Activated T-helper 17 cell treated with anti-CD3 and anti-CD28 coated beads, Interleukin-2, amount 50 U/mL, for 72 hours (primary cell): ENCODE measurements around the gene C11orf58. TPM values are rescaled to one million over a fixed set of nuclear protein-coding genes. Genes with fewer than 3 reads are reported as not detected.

Experiments used
- ATAC-seq: fragments of 150-1000 bp; cut with Tn5 transposase; replicated peaks from 2 replicates; pipeline ENCODE4 v1.10.0; 2021; ENCODE audit warnings: mild to moderate bottlenecking, moderate library complexity
- H3K27ac Mint-ChIP-seq: one replicate; pipeline ENCODE4 v1.8.0; 2022; ENCODE audit warnings: mixed read lengths
- H3K27me3 Mint-ChIP-seq: one replicate; pipeline ENCODE4 v1.8.0; 2022; ENCODE audit warnings: mixed read lengths
- H3K36me3 Mint-ChIP-seq: one replicate; pipeline ENCODE4 v1.8.0; 2022; ENCODE audit warnings: low read depth, mild to moderate bottlenecking, mixed read lengths
- H3K4me1 Mint-ChIP-seq: one replicate; pipeline ENCODE4 v1.8.0; 2022; ENCODE audit warnings: mixed read lengths
- H3K4me3 Mint-ChIP-seq: one replicate; pipeline ENCODE4 v1.8.0; 2022; ENCODE audit warnings: mild to moderate bottlenecking, mixed read lengths
- H3K9me3 Mint-ChIP-seq: one replicate; pipeline ENCODE4 v1.8.0; 2022; ENCODE audit warnings: mixed read lengths
- total RNA-seq, 2 donors: library from RNA; stranded (reverse); gene quantifications; one replicate each; pipeline ENCODE4 v1.2.3, GENCODE V29; 2022

The C11orf58 gene
- total RNA-seq, 2 donors from 2014 or later, result 122 to 126 TPM

- no peaks in the 10 kb centered on the region for H3K27me3 Mint-ChIP-seq
- no peak overlapping the region for H3K4me3 Mint-ChIP-seq
- no peak overlapping the region for H3K27ac Mint-ChIP-seq
- ATAC-seq, result no peak
- H3K36me3 Mint-ChIP-seq, result no peaks in the 10 kb centered on the region
- H3K9me3 Mint-ChIP-seq, result no peaks in the 10 kb centered on the region
- peaks cover 3% of the 10 kb centered on the region for H3K4me1 Mint-ChIP-seq
Observed at GRCh38 chr11:16775614-16776283, 37.3 kb downstream of the C11orf58 start.

- no peaks in the 10 kb centered on the region for H3K9me3 Mint-ChIP-seq
- H3K4me1 Mint-ChIP-seq, result peaks cover 4% of the 10 kb centered on the region
- H3K27me3 Mint-ChIP-seq, result no peaks in the 10 kb centered on the region
- no peak for ATAC-seq
- H3K36me3 Mint-ChIP-seq, result no peaks in the 10 kb centered on the region
- no peak overlapping the region for H3K27ac Mint-ChIP-seq
- no peak overlapping the region for H3K4me3 Mint-ChIP-seq
Observed at GRCh38 chr11:16776711-16777612, 38.5 kb downstream of the C11orf58 start.

- Mint-ChIP-seq H3K4me1 (peaks cover 4% of the 10 kb centered on the region), H3K4me3 (no peak overlapping the region), H3K27ac (no peak overlapping the region), H3K27me3 (no peaks in the 10 kb centered on the region), H3K9me3 (no peaks in the 10 kb centered on the region), H3K36me3 (no peaks in the 10 kb centered on the region)
- ATAC-seq, result no peak
Observed at GRCh38 chr11:16777613-16777975, 39.1 kb downstream of the C11orf58 start.

- no peak for ATAC-seq
- H3K27me3 Mint-ChIP-seq, result no peaks in the 10 kb centered on the region
Observed at GRCh38 chr11:16778286-16778685, 39.8 kb downstream of the C11orf58 start.

GRCh38 chr11:16778876-16779275 is 40.4 kb downstream of the C11orf58 start:
- ATAC-seq, result no peak
- no peak overlapping the region for H3K4me3 Mint-ChIP-seq
- H3K9me3 Mint-ChIP-seq, result no peaks in the 10 kb centered on the region
- no peak overlapping the region for H3K27ac Mint-ChIP-seq
- H3K36me3 Mint-ChIP-seq, result no peaks in the 10 kb centered on the region
- H3K27me3 Mint-ChIP-seq, result no peaks in the 10 kb centered on the region
- peaks cover 4% of the 10 kb centered on the region for H3K4me1 Mint-ChIP-seq

More at GRCh38 chr11:16778286-16778685, 39.8 kb downstream of the C11orf58 start:
- Mint-ChIP-seq H3K4me1 (peaks cover 4% of the 10 kb centered on the region), H3K4me3 (no peak overlapping the region), H3K9me3 (no peaks in the 10 kb centered on the region), H3K36me3 (no peaks in the 10 kb centered on the region), H3K27ac (no peak overlapping the region)

GRCh38 chr11:16779436-16779835 is 41.0 kb downstream of the C11orf58 start:
- peaks cover 4% of the 10 kb centered on the region for H3K4me1 Mint-ChIP-seq
- H3K27ac Mint-ChIP-seq, result no peak overlapping the region
- H3K9me3 Mint-ChIP-seq, result no peaks in the 10 kb centered on the region
- no peaks in the 10 kb centered on the region for H3K27me3 Mint-ChIP-seq
- H3K4me3 Mint-ChIP-seq, result no peak overlapping the region
- H3K36me3 Mint-ChIP-seq, result no peaks in the 10 kb centered on the region
- ATAC-seq, result no peak

- Mint-ChIP-seq H3K4me1 (peaks cover 4% of the 10 kb centered on the region), H3K4me3 (no peak overlapping the region), H3K27ac (no peak overlapping the region), H3K9me3 (no peaks in the 10 kb centered on the region), H3K27me3 (no peaks in the 10 kb centered on the region), H3K36me3 (no peaks in the 10 kb centered on the region)
- no peak for ATAC-seq
Observed at GRCh38 chr11:16780146-16780545, 41.7 kb downstream of the C11orf58 start.

GRCh38 chr11:16780698-16781550 is 42.5 kb downstream of the C11orf58 start:
- Mint-ChIP-seq H3K27ac (no peak overlapping the region), H3K9me3 (no peaks in the 10 kb centered on the region), H3K4me3 (no peak overlapping the region), H3K36me3 (no peaks in the 10 kb centered on the region), H3K27me3 (no peaks in the 10 kb centered on the region), H3K4me1 (peaks cover 4% of the 10 kb centered on the region)
- ATAC-seq, result no peak

GRCh38 chr11:16781936-16782919 is 43.8 kb downstream of the C11orf58 start:
- no peaks in the 10 kb centered on the region for H3K9me3 Mint-ChIP-seq
- H3K27me3 Mint-ChIP-seq, result no peaks in the 10 kb centered on the region
- no peak for ATAC-seq
- H3K4me1 Mint-ChIP-seq, result peaks cover 4% of the 10 kb centered on the region
- no peaks in the 10 kb centered on the region for H3K36me3 Mint-ChIP-seq
- peak overlapping the region; percentile 41 for H3K27ac Mint-ChIP-seq
- H3K4me3 Mint-ChIP-seq, result no peak overlapping the region

GRCh38 chr11:16783321-16783801 is 44.9 kb downstream of the C11orf58 start:
- no peak for ATAC-seq
- no peak overlapping the region for H3K4me3 Mint-ChIP-seq
- H3K4me1 Mint-ChIP-seq, result peaks cover 8% of the 10 kb centered on the region
- H3K27ac Mint-ChIP-seq, result no peak overlapping the region
- H3K9me3 Mint-ChIP-seq, result no peaks in the 10 kb centered on the region
- H3K36me3 Mint-ChIP-seq, result peaks cover 5% of the 10 kb centered on the region
- H3K27me3 Mint-ChIP-seq, result no peaks in the 10 kb centered on the region

- H3K4me3 Mint-ChIP-seq, result no peak overlapping the region
Observed at GRCh38 chr11:16784097-16784496, 45.6 kb downstream of the C11orf58 start.

GRCh38 chr11:16784666-16785065 is 46.2 kb downstream of the C11orf58 start:
- H3K27me3 Mint-ChIP-seq, result no peaks in the 10 kb centered on the region
- H3K4me3 Mint-ChIP-seq, result no peak overlapping the region
- peaks cover 9% of the 10 kb centered on the region for H3K4me1 Mint-ChIP-seq
- no peak for ATAC-seq
- H3K36me3 Mint-ChIP-seq, result peaks cover 10% of the 10 kb centered on the region
- H3K9me3 Mint-ChIP-seq, result no peaks in the 10 kb centered on the region
- no peak overlapping the region for H3K27ac Mint-ChIP-seq

More at GRCh38 chr11:16784097-16784496, 45.6 kb downstream of the C11orf58 start:
- no peak for ATAC-seq
- H3K27ac Mint-ChIP-seq, result no peak overlapping the region
- H3K4me1 Mint-ChIP-seq, result peaks cover 9% of the 10 kb centered on the region
- H3K9me3 Mint-ChIP-seq, result no peaks in the 10 kb centered on the region
- peaks cover 7% of the 10 kb centered on the region for H3K36me3 Mint-ChIP-seq
- H3K27me3 Mint-ChIP-seq, result no peaks in the 10 kb centered on the region

- Mint-ChIP-seq H3K9me3 (no peaks in the 10 kb centered on the region), H3K27me3 (no peaks in the 10 kb centered on the region), H3K4me3 (no peak overlapping the region), H3K4me1 (peaks cover 7% of the 10 kb centered on the region), H3K36me3 (peaks cover 18% of the 10 kb centered on the region), H3K27ac (peak overlapping the region; percentile 34)
- ATAC-seq, result peak; percentile 78
Observed at GRCh38 chr11:16785520-16786128, 47.2 kb downstream of the C11orf58 start.
